ENCODE data around the gene MAPKAPK2. TPM values are rescaled to one million over a fixed set of nuclear protein-coding genes. Genes with fewer than 3 reads are reported as not detected.

MAPKAPK2 gene
- total RNA-seq, 1 experiment from 2014 or later = 51.1 TPM

- H3K9ac ChIP-seq (ENCODE audit: low read length) = no peak overlapping the region
- ChIA-PET RAD21 (ENCODE audit: low non-redundant PET in 1 of 2, low total read pairs in 2 of 2, uncharacterized antibody in 2 of 2, unreplicated experiment in 2 of 2) (no interaction called here), POLR2A (no interaction called here), CTCF (no interaction called here)
- H3K9me2 ChIP-seq (ENCODE audit: insufficient read depth) = no peaks in the 10 kb centered on the region
- no peak overlapping the region for H2AFZ ChIP-seq (ENCODE audit: low read depth, low read length, poor library complexity, severe bottlenecking)
- H3K27ac ChIP-seq (ENCODE audit: low read depth, low read length) = no peak overlapping the region
- intact Hi-C loops (cut with micrococcal nuclease) = no loop called here
- H3K4me1 ChIP-seq (ENCODE audit: control insufficient read depth in 1 of 2, insufficient read depth in 2 of 2, low read length in 2 of 2) = no peaks in the 10 kb centered on the region
- TF ChIP-seq EGR1 (IDR thresholded peaks at IDR 0.05; ENCODE audit: low read depth) (no peak), TCF7L2 (IDR thresholded peaks at IDR 0.05; ENCODE audit: borderline replicate concordance, extremely low read depth, insufficient read depth, insufficient read length) (no peak), EZH2 (IDR thresholded peaks at IDR 0.05) (no peak), SIN3A (IDR thresholded peaks at IDR 0.05; ENCODE audit: low read depth) (no peak), POLR2A (IDR thresholded peaks at IDR 0.05; ENCODE audit: borderline replicate concordance, extremely low read depth, insufficient read depth, insufficient read length) (no peak), CEBPB (IDR thresholded peaks at IDR 0.05; ENCODE audit: low read depth) (no peak), ZFX (IDR thresholded peaks at IDR 0.05) (no peak), SP1 (IDR thresholded peaks at IDR 0.05; ENCODE audit: low read depth) (no peak), JUND (IDR thresholded peaks at IDR 0.05) (no peak), EZH2phosphoT487 (IDR thresholded peaks at IDR 0.05; ENCODE audit: borderline replicate concordance) (no peak), FOSL1 (IDR thresholded peaks at IDR 0.05; ENCODE audit: low read depth) (no peak), CTCF (IDR thresholded peaks at IDR 0.05 in 2 of 3, conservative IDR thresholded peaks at IDR 0.05 in 1 of 3; ENCODE audit: borderline replicate concordance in 1 of 3, insufficient read depth in 1 of 3, low read depth in 2 of 3, low read length in 2 of 3) (no peak), CBX3 (IDR thresholded peaks at IDR 0.05; ENCODE audit: low read depth) (no peak), RAD21 (IDR thresholded peaks at IDR 0.05; ENCODE audit: low read depth) (no peak), ELF1 (IDR thresholded peaks at IDR 0.05; ENCODE audit: borderline replicate concordance, low read depth) (no peak), ZBTB33 (IDR thresholded peaks at IDR 0.05; ENCODE audit: extremely low read depth, insufficient replicate concordance, low read length) (no peak), POLR2AphosphoS5 (IDR thresholded peaks at IDR 0.05; ENCODE audit: low read depth, low read length) (no peak)
- no peak overlapping the region for H3K4me2 ChIP-seq (ENCODE audit: low read length)
- H3K27me3 ChIP-seq (ENCODE audit: insufficient read depth, low read length) = peaks cover 11% of the 10 kb centered on the region; the same call in 1 of the 2 replicates
- no peak for DNase-seq (ENCODE audit: low read depth, low spot score)
- no peaks in the 10 kb centered on the region for H3K36me3 ChIP-seq (ENCODE audit: control insufficient read depth in 1 of 2, insufficient read depth in 2 of 2, low read length in 2 of 2)
- H3K4me3 ChIP-seq (replicated peaks in 1 of 2; ENCODE audit: low read depth in 1 of 2, low read length in 2 of 2) = no peak overlapping the region
- no peaks in the 10 kb centered on the region for H3K79me2 ChIP-seq (ENCODE audit: insufficient read depth, low read length)
- H4K20me1 ChIP-seq (ENCODE audit: insufficient read depth) = no peaks in the 10 kb centered on the region
- ATAC-seq = no peak
- no peaks in the 10 kb centered on the region for H3K9me3 ChIP-seq (ENCODE audit: control insufficient read depth in 1 of 2, insufficient read depth in 1 of 2, low read depth in 1 of 2, low read length in 2 of 2)
- no TSS peak for BruUV-seq (replicated peaks)
Observed at GRCh38 chr1:206783506-206783905, 98.8 kb downstream of the MAPKAPK2 start.

Other genes starting within 250 kb of the MAPKAPK2 start
- 5.1 TPM for gene IKBKE, start 214.4 kb upstream of the MAPKAPK2 start, total RNA-seq (2021; ENCODE audit: unreplicated experiment)
- gene RASSF5, start 177.4 kb upstream of the MAPKAPK2 start, total RNA-seq (2021; ENCODE audit: unreplicated experiment) = 5.4 TPM
- gene EIF2D, start 72.4 kb upstream of the MAPKAPK2 start, total RNA-seq (2021; ENCODE audit: unreplicated experiment) = 54.8 TPM
- gene DYRK3, start 49.4 kb upstream of the MAPKAPK2 start, total RNA-seq (2021; ENCODE audit: unreplicated experiment) = 7.1 TPM
- not detected for gene IL19, start 85.9 kb downstream of the MAPKAPK2 start, total RNA-seq (2021; ENCODE audit: unreplicated experiment)
- gene IL10, start 87.6 kb downstream of the MAPKAPK2 start, total RNA-seq (2021; ENCODE audit: unreplicated experiment) = not detected
- not detected for gene IL20, start 180.7 kb downstream of the MAPKAPK2 start, total RNA-seq (2021; ENCODE audit: unreplicated experiment)
- gene IL24, start 212.5 kb downstream of the MAPKAPK2 start, total RNA-seq (2021; ENCODE audit: unreplicated experiment) = not detected
- 0.61 TPM for gene FCMR, start 237.0 kb downstream of the MAPKAPK2 start, total RNA-seq (2021; ENCODE audit: unreplicated experiment)